BE2C (cell line): ENCODE results near the gene BMPER.
A peak's percentile ranks its signal among the peaks of the same experiment; 100 is the strongest.

Experiments
- DNase-seq: peaks from one replicate; pipeline ENCODE4 v3.0.0-alpha.2; 2020
- H3K27me3 ChIP-seq: fragments of 250-450 bp; sonication (Bioruptor Pico); 2 replicates; pipeline ENCODE4 v1.5.1; 2020; ENCODE audit warnings: mild to moderate bottlenecking
- H3K36me3 ChIP-seq: fragments of 250-450 bp; sonication (Bioruptor Pico); 2 replicates; pipeline ENCODE4 v1.5.1; 2020; ENCODE audit warnings: mild to moderate bottlenecking
- H3K4me1 ChIP-seq: fragments of 250-450 bp; sonication (Bioruptor Pico); 2 replicates; pipeline ENCODE4 v1.5.1; 2020
- H3K4me3 ChIP-seq: 2 replicates; pipeline ENCODE4 v1.5.1; 2011; ENCODE audit warnings: low read depth, low read length
- H3K9me3 ChIP-seq: fragments of 250-450 bp; sonication (Bioruptor Pico); 2 replicates; pipeline ENCODE4 v1.5.1; 2020
- CTCF ChIP-seq: IDR thresholded peaks from 2 replicates; pipeline ENCODE4 v1.5.1; 2012; ENCODE audit warnings: mild to moderate bottlenecking, low read depth, low read length

Gene BMPER

GRCh38 chr7:34153656-34154270 is 248.4 kb downstream of the BMPER start:
- no peak for TF ChIP-seq CTCF
- Histone ChIP-seq H3K9me3 (no peaks in the 10 kb centered on the region), H3K4me3 (no peak overlapping the region), H3K27me3 (no peaks in the 10 kb centered on the region), H3K36me3 (no peaks in the 10 kb centered on the region), H3K4me1 (no peaks in the 10 kb centered on the region)
- DNase-seq: no peak

GRCh38 chr7:34155220-34155908 is 250.0 kb downstream of the BMPER start:
- no peak for TF ChIP-seq CTCF
- Histone ChIP-seq H3K9me3 (no peaks in the 10 kb centered on the region), H3K36me3 (no peaks in the 10 kb centered on the region), H3K27me3 (no peaks in the 10 kb centered on the region), H3K4me1 (no peaks in the 10 kb centered on the region), H3K4me3 (no peak overlapping the region)
- no peak for DNase-seq

- H3K36me3 ChIP-seq: no peaks in the 10 kb centered on the region
- no peak overlapping the region for H3K4me3 ChIP-seq
- no peaks in the 10 kb centered on the region for H3K4me1 ChIP-seq
- no peaks in the 10 kb centered on the region for H3K27me3 ChIP-seq
- no peak for TF ChIP-seq CTCF
- DNase-seq: no peak
- no peaks in the 10 kb centered on the region for H3K9me3 ChIP-seq
Measured at GRCh38 chr7:34156336-34156735, 251.0 kb downstream of the BMPER start.

GRCh38 chr7:34157137-34157536 is 251.8 kb downstream of the BMPER start:
- no peaks in the 10 kb centered on the region for H3K9me3 ChIP-seq
- H3K4me3 ChIP-seq: no peak overlapping the region
- no peaks in the 10 kb centered on the region for H3K36me3 ChIP-seq
- no peak for TF ChIP-seq CTCF
- H3K27me3 ChIP-seq: no peaks in the 10 kb centered on the region
- no peak for DNase-seq
- H3K4me1 ChIP-seq: no peaks in the 10 kb centered on the region

- DNase-seq: peak; percentile 9
- Histone ChIP-seq H3K36me3 (no peaks in the 10 kb centered on the region), H3K4me3 (no peak overlapping the region), H3K4me1 (no peaks in the 10 kb centered on the region), H3K9me3 (no peaks in the 10 kb centered on the region), H3K27me3 (no peaks in the 10 kb centered on the region)
- peak; percentile 1; the same call in 1 of the 2 replicates for TF ChIP-seq CTCF
Measured at GRCh38 chr7:34158368-34159153, 253.2 kb downstream of the BMPER start.

- no peaks in the 10 kb centered on the region for H3K4me1 ChIP-seq
- no peak overlapping the region for H3K4me3 ChIP-seq
- TF ChIP-seq CTCF: no peak
- no peaks in the 10 kb centered on the region for H3K36me3 ChIP-seq
- H3K27me3 ChIP-seq: no peaks in the 10 kb centered on the region
- no peaks in the 10 kb centered on the region for H3K9me3 ChIP-seq
- DNase-seq: no peak
Measured at GRCh38 chr7:34160261-34160752, 255.0 kb downstream of the BMPER start.
